Testis (tissue), 2 donors: ENCODE data around the gene VPREB3.

Experiments used
- CTCF ChIP-seq, 3 experiments: fragments of 450-650 bp in 2 of 3; fragments of 200-600 bp in 1 of 3; sonication (generic) in 1 of 3; IDR thresholded peaks; one replicate each; pipeline ENCODE4 v1.5.1; 2016 to 2019; ENCODE audit warnings: antibody characterized with exemption in 3 of 3, mild to moderate bottlenecking in 2 of 3, moderate library complexity in 1 of 3
- POLR2A ChIP-seq: fragments of 450-650 bp; IDR thresholded peaks from one replicate; pipeline ENCODE4 v1.6.1; 2017; ENCODE audit warnings: antibody characterized with exemption, mild to moderate bottlenecking, moderate library complexity

GRCh38 chr22:23789638-23790037 is 35.4 kb upstream of the VPREB3 start:
- no peak for TF ChIP-seq CTCF (IDR thresholded peaks at IDR 0.05)
- no peak for TF ChIP-seq POLR2A
